Measurements from ENCODE around the gene TARP.

The TARP gene

DNA sequence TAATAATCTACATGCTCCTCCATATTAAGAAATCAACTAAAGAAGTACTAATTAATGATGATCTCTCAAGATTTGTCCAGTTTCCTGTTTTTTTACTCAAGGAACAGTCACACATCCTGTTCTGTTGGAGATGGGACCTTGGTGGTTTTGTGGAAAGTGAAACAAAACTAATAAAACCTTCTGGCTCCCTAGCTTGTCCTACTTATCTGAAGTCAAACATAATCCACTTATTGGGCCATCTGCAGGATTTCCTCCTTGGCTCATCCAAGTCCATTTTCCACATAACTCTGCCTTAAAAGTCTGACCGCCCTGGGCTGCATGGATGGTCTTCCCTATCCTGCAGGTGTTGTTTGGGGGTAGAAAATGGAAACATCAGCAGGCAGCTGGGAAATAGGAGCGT is 39.4 kb upstream of the TARP start:
- H3K4me3 ChIP-seq (ENCODE audit: low read depth, low read length): no peak overlapping the region
- in situ Hi-C loops (cut with HindIII; ENCODE audit: low sequenced_read_pairs): no loop called here
- TF ChIP-seq, protein P1, sequence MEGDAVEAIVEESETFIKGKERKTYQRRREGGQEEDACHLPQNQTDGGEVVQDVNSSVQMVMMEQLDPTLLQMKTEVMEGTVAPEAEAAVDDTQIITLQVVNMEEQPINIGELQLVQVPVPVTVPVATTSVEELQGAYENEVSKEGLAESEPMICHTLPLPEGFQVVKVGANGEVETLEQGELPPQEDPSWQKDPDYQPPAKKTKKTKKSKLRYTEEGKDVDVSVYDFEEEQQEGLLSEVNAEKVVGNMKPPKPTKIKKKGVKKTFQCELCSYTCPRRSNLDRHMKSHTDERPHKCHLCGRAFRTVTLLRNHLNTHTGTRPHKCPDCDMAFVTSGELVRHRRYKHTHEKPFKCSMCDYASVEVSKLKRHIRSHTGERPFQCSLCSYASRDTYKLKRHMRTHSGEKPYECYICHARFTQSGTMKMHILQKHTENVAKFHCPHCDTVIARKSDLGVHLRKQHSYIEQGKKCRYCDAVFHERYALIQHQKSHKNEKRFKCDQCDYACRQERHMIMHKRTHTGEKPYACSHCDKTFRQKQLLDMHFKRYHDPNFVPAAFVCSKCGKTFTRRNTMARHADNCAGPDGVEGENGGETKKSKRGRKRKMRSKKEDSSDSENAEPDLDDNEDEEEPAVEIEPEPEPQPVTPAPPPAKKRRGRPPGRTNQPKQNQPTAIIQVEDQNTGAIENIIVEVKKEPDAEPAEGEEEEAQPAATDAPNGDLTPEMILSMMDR (IDR thresholded peaks at IDR 0.05; ENCODE audit: low read depth, low read length): no peak
- DNase-seq (ENCODE audit: low read depth, low spot score): no peak

DNA sequence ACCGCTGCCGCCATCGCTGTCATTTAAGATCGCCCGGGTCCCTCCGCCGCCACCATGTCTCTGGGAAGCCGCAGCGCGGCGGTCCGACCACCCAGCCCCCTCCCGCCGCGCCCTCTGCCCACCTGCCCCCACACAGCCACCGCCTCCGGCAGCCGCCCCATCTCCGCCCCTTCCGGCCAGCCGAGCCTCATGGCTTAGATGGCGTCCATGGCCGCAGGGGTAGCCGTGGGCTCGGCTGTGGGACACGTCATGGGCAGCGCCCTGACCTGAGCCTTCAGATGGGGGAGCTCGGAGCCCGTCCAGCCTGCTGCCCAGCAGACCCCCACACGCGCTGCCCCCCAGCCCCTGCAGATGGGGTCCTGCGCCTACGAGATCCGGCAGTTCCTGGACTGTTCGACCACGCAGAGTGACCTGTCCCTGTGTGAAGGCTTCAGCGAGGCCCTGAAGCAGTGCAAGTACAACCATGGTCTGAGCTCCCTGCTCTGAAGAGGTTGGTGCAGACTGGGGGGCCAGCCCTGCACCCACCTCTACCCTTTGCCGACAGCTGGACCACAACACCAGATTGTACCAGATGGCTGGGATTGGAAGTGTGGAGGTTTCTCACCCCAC is 38.0 kb upstream of the TARP start:
- DNase-seq (ENCODE audit: low read depth, low spot score): no peak
- TF ChIP-seq, protein P1 (IDR thresholded peaks at IDR 0.05; ENCODE audit: low read depth, low read length): no peak
- H3K4me3 ChIP-seq (ENCODE audit: low read depth, low read length): peak overlapping the region; percentile 18
- in situ Hi-C loops (cut with HindIII; ENCODE audit: low sequenced_read_pairs): no loop called here

DNA sequence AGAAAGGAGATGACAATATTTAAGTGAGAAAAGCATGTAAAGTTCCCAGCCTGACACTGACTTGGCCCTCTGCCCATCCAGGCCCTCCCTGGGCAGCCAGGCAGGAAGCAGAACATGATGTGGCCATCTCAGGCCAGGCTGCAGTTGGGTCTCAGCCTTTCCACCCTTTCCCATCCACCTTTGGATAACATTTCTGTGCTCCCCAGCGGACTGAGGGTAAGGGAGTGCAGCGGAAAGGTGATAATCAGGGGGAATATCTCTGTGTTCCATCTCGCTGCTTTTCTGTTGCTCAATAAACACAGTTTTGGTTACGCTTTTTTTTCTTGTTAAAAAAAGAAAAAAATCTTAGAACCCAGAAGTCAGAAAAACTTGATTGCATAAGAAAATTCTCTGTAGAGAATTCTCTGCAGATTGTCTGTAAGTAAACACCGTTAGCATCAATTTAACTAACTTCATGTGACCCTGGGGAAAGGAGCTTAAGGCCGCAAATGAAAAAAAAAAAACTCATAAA is 37.2 kb upstream of the TARP start:
- no peak overlapping the region for H3K4me3 ChIP-seq (ENCODE audit: low read depth, low read length)
- in situ Hi-C loops (cut with HindIII; ENCODE audit: low sequenced_read_pairs): no loop called here
- no peak for DNase-seq (ENCODE audit: low read depth, low spot score)
- TF ChIP-seq, protein P1 (IDR thresholded peaks at IDR 0.05; ENCODE audit: low read depth, low read length): no peak

GRCh38 chr7:38309555-38309954 is 36.1 kb upstream of the TARP start:
- no peak overlapping the region for H3K4me3 ChIP-seq (ENCODE audit: low read depth, low read length)
- TF ChIP-seq, protein P1 (IDR thresholded peaks at IDR 0.05; ENCODE audit: low read depth, low read length): no peak
- in situ Hi-C loops (cut with HindIII; ENCODE audit: low sequenced_read_pairs): no loop called here
- DNase-seq (ENCODE audit: low read depth, low spot score): no peak

GRCh38 chr7:38308140-38308539 is 34.7 kb upstream of the TARP start:
- in situ Hi-C loops (cut with HindIII; ENCODE audit: low sequenced_read_pairs): no loop called here
- no peak overlapping the region for H3K4me3 ChIP-seq (ENCODE audit: low read depth, low read length)
- TF ChIP-seq, protein P1 (IDR thresholded peaks at IDR 0.05; ENCODE audit: low read depth, low read length): no peak
- DNase-seq (ENCODE audit: low read depth, low spot score): no peak

DNA sequence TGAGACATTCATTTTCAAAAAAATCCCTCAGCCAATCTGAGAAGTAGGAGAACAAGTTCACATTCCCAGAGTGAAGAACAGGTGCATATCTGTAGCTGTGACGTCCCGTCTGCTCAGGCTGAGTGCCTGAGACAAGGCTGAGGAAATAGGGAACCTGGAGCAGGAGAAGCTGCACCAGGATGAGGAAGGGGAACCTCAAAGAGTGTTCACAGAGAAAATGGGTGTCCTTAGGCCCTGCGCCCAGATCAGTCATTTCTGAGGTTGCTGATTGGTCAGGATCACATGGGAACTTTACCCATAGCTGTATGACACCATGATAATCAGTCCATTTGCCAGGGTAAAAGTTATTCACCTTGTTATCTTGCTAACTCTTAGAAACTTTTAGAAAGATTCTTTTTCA is 34.2 kb upstream of the TARP start:
- no peak overlapping the region for H3K4me3 ChIP-seq (ENCODE audit: low read depth, low read length)
- TF ChIP-seq, protein P1 (IDR thresholded peaks at IDR 0.05; ENCODE audit: low read depth, low read length): no peak
- no peak for DNase-seq (ENCODE audit: low read depth, low spot score)
- in situ Hi-C loops (cut with HindIII; ENCODE audit: low sequenced_read_pairs): no loop called here
